HepG2 (cell line): ENCODE data around the gene RNU6-8. TPM values are rescaled to one million over a fixed set of nuclear protein-coding genes. Genes with fewer than 3 reads are reported as not detected.

ENCODE experiments used
- ADNP ChIP-seq: sonication (generic); formaldehyde crosslinking; IDR thresholded peaks from 2 replicates; pipeline ENCODE4 v1.4.0; 2020; ENCODE audit warnings: missing genetic modification reagents
- BCL6 ChIP-seq: IDR thresholded peaks from 2 replicates; pipeline ENCODE4 v1.6.1; 2016; ENCODE audit warnings: missing genetic modification reagents, missing compliant biosample characterization
- ERF ChIP-seq: IDR thresholded peaks from 2 replicates; pipeline ENCODE4 v1.6.1; 2018; ENCODE audit warnings: missing biosample characterization, missing genetic modification reagents
- LCORL ChIP-seq, 2 experiments: fragments of 450-650 bp in 1 of 2; sonication (generic) in 1 of 2; formaldehyde crosslinking in 1 of 2; IDR thresholded peaks; 2 replicates each; pipeline versions ENCODE4 v1.5.0 to v1.6.1; 2017 to 2020; ENCODE audit warnings: antibody characterized with exemption in 1 of 2, missing genetic modification reagents in 1 of 2
- MAZ ChIP-seq, 2 experiments: sonication (generic) in 1 of 2; formaldehyde crosslinking in 1 of 2; IDR thresholded peaks; 2 replicates each; pipeline versions ENCODE4 v1.5.0 to v1.6.1; 2012 to 2020; ENCODE audit warnings: low read depth in 2 of 2, mild to moderate bottlenecking in 2 of 2, borderline replicate concordance in 1 of 2, improper control_type of control experiment in 1 of 2, low read length in 1 of 2, missing genetic modification reagents in 1 of 2, moderate library complexity in 1 of 2
- MBNL3 ChIP-seq: fragments of 250-450 bp; sonication (Bioruptor Pico); conservative IDR thresholded peaks from 2 replicates; pipeline ENCODE4 v1.8.0; 2022; ENCODE audit warnings: mild to moderate bottlenecking, inconsistent platforms
- MNT ChIP-seq: fragments of 450-650 bp; IDR thresholded peaks from 2 replicates; pipeline ENCODE4 v1.6.1; 2016
- MZF1 ChIP-seq: sonication (generic); formaldehyde crosslinking; IDR thresholded peaks from 2 replicates; pipeline ENCODE4 v1.8.1; 2023; ENCODE audit warnings: mild to moderate bottlenecking, missing genetic modification reagents, borderline replicate concordance
- NR3C1 ChIP-seq: sonication (generic); formaldehyde crosslinking; IDR thresholded peaks from 2 replicates; pipeline ENCODE4 v1.4.0; 2020; ENCODE audit warnings: missing genetic modification reagents
- ONECUT2 ChIP-seq: sonication (generic); formaldehyde crosslinking; IDR thresholded peaks from 2 replicates; pipeline ENCODE4 v1.4.0; 2020; ENCODE audit warnings: missing genetic modification reagents
- PRDM4 ChIP-seq: sonication (generic); formaldehyde crosslinking; IDR thresholded peaks from 2 replicates; pipeline ENCODE4 v1.9.0; 2021; ENCODE audit warnings: missing genetic modification reagents, borderline replicate concordance
- RBM22 ChIP-seq: fragments of 200-400 bp; formaldehyde crosslinking; optimal IDR thresholded peaks from 2 replicates; pipeline ENCODE3; 2017; ENCODE audit warnings: mild to moderate bottlenecking, low read length, moderate library complexity
- SMARCC2 ChIP-seq: fragments of 450-650 bp; IDR thresholded peaks from 2 replicates; pipeline ENCODE4 v1.6.1; 2017; ENCODE audit warnings: antibody characterized with exemption, mild to moderate bottlenecking
- STAG1 ChIP-seq: sonication (generic); formaldehyde crosslinking; IDR thresholded peaks from 2 replicates; pipeline ENCODE4 v1.4.0; 2020; ENCODE audit warnings: missing genetic modification reagents
- TBP ChIP-seq: sonication (generic); formaldehyde crosslinking; IDR thresholded peaks from 2 replicates; pipeline ENCODE4 v1.5.0; 2020; ENCODE audit warnings: missing genetic modification reagents
- ZBTB25 ChIP-seq: IDR thresholded peaks from 2 replicates; pipeline ENCODE4 v1.6.1; 2018; ENCODE audit warnings: missing genetic modification reagents
- ZFP36L2 ChIP-seq: sonication (generic); formaldehyde crosslinking; IDR thresholded peaks from 2 replicates; pipeline ENCODE4 v1.4.0; 2020; ENCODE audit warnings: missing genetic modification reagents
- ZNF10 ChIP-seq: sonication (generic); formaldehyde crosslinking; IDR thresholded peaks from 2 replicates; pipeline ENCODE4 v1.4.0; 2020; ENCODE audit warnings: mild to moderate bottlenecking, low read depth, missing genetic modification reagents, borderline replicate concordance
- ZNF33B ChIP-seq: sonication (generic); formaldehyde crosslinking; IDR thresholded peaks from 2 replicates; pipeline ENCODE4 v1.5.1; 2020; ENCODE audit warnings: mild to moderate bottlenecking, missing genetic modification reagents
- ZNF615 ChIP-seq: sonication (generic); formaldehyde crosslinking; IDR thresholded peaks from 2 replicates; pipeline ENCODE4 v1.5.0; 2020; ENCODE audit warnings: mild to moderate bottlenecking, missing genetic modification reagents, borderline replicate concordance
- ZNF800 ChIP-seq: sonication (generic); formaldehyde crosslinking; IDR thresholded peaks from 2 replicates; pipeline ENCODE4 v1.4.0; 2020; ENCODE audit warnings: missing genetic modification reagents
- polyA plus RNA-seq, 8 experiments: library from polyadenylated mRNA; depleted of rRNA in 3 of 8; stranded (reverse) in 7 of 8; unstranded in 1 of 8; fragments of >200 nt; fragmentation: Illumina TruSeq in 4 of 8; extraction: Trizol in 4 of 8; gene quantifications; 2 replicates each; pipeline versions ENCODE4 v1.2.1 to v1.2.3, GENCODE V29; 2011 to 2016; ENCODE audit warnings: low read depth in 4 of 8, missing spikeins in 1 of 8, mixed read lengths in 1 of 8; ENCODE audit not compliant: insufficient read depth in 1 of 8
- total RNA-seq, 5 experiments: library from RNA; depleted of rRNA; stranded (reverse); fragments of >200 nt; fragmentation: Illumina TruSeq; extraction: Trizol; gene quantifications; 2 replicates each; pipeline ENCODE4 v1.2.3, GENCODE V29; 2016; ENCODE audit warnings: low read depth in 1 of 5

Gene RNU6-8
- total and polyA plus RNA-seq, 2 of the 13 experiments (the other 11 are each of a cell fraction or from before 2014, with no cell fraction given): under 0.01 TPM; not detected in 1

- TF ChIP-seq RBM22 (no peak), STAG1 (CRISPR knock-in tag) (no peak; the same call in 1 of the 2 replicates), ZNF800 (CRISPR knock-in tag) (peak; percentile 87), ZNF615 (CRISPR knock-in tag) (peak; percentile 74; the same call in 1 of the 2 replicates), ERF (CRISPR knock-in tag) (peak; percentile 81), BCL6 (peak; percentile 75; the same call in 1 of the 2 replicates), LCORL (IDR thresholded peaks at IDR 0.05) (no peak), LCORL (CRISPR knock-in tag; IDR thresholded peaks at IDR 0.05) (peak; percentile 93), ZNF10 (CRISPR knock-in tag) (0 out of 2 replicates have a peak, but pooled peaks have one; percentile 93), ZNF33B (CRISPR knock-in tag) (peak; percentile 96), NR3C1 (peak; percentile 83), ZBTB25 (CRISPR knock-in tag) (peak; percentile 56; the same call in 1 of the 2 replicates), MZF1 (CRISPR knock-in tag) (peak; percentile 95), MBNL3 (no peak), MNT (no peak), SMARCC2 (0 out of 2 replicates have a peak, but pooled peaks have one; percentile 11), MAZ (IDR thresholded peaks at IDR 0.05; ENCODE audit: borderline replicate concordance, low read depth, low read length) (peak; percentile 33; the same call in 1 of the 2 replicates), MAZ (CRISPR knock-in tag; IDR thresholded peaks at IDR 0.05; ENCODE audit: low read depth) (peak; percentile 88), PRDM4 (CRISPR knock-in tag) (peak; percentile 93), ZFP36L2 (CRISPR knock-in tag) (peak; percentile 73; the same call in 1 of the 2 replicates), TBP (CRISPR knock-in tag) (0 out of 2 replicates have a peak, but pooled peaks have one; percentile 47), ADNP (no peak), ONECUT2 (CRISPR knock-in tag) (peak; percentile 53)
Observed at GRCh38 chr14:32201193-32201815, 1.8 kb downstream of the RNU6-8 start (continued).
